Stimulated activated CD8-positive, alpha-beta memory T cell treated with anti-CD3 and anti-CD28 coated beads, Interleukin-15, amount 100 ng/mL, for 48 hours (primary cell): ENCODE results near the gene EVC2.
"Not testable (repeated sequence)": the region's sequence is repeated elsewhere in the genome, so short reads cannot be mapped to it uniquely, and the experiment has no call there.

Experiments used
- DNase-seq, 2 donors: peaks; one replicate each; pipeline ENCODE4 v3.0.0-alpha.2; 2020; ENCODE audit warnings: low read depth in 2 of 2

EVC2 gene

GRCh38 chr4:5746829-5747737 is 38.7 kb upstream of the EVC2 start:
- no peak for DNase-seq

DNA sequence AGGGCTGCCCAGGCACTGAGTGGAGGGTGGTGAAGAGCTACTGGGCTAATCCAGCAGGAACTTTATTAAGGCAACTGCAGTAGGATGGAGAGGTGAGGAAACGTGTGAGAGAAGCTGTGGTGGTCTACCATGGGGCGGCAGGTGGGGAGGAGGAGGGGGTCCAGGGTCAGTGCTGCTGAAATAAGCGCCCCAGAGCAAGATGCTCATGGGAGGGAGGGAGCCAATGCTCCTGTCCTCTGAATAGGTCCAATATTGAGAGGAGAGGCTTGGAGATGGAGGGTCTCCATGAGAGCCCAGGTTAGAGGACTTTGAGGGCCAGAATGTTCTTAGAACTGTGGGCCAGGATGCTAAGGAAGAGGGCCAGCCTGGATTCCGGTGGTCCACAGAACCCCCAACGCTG is 37.9 kb upstream of the EVC2 start:
- no peak for DNase-seq

DNA sequence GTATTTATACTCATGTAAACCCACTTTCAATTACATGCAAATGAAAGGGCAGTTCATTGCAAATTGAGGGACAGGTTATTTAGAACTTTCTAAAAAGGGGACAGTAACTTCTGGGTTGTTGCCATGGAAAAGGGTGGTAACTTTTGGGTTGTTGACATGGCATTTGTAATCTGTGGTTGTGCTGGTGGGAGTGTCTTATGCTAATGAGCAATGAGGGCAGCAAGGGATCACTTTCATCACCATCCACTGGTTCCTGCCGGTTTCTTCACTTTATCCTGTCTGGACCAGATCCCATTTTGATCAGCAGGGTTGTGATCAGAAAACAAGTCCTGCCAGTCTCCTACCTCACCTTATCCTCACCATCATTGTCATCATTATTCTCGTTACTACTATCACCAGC is 34.6 kb upstream of the EVC2 start:
- DNase-seq: no peak

- no peak for DNase-seq
Measured at GRCh38 chr4:5742388-5742787, 34.0 kb upstream of the EVC2 start.

DNA sequence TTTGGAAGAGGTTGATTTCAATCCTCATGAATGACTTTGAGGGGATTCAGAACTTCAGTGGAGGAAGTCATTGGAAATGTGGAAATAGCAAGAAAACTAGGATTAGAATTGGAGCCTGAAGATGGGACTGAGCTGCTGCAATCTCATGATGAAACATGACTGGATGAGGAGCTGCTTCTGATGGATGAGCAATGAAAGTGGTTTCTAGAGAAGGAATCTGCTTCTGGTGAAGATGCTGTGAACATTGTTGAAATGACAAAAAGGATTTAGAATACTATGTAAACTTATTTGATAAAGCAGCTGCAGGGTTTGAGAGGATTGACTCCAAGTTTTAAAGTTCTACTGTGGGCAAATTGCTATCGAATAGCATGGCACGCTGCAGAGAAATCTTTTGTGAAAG is 29.7 kb upstream of the EVC2 start:
- DNase-seq: no peak

GRCh38 chr4:5735463-5735862 is 27.1 kb upstream of the EVC2 start:
- DNase-seq: no peak

DNA sequence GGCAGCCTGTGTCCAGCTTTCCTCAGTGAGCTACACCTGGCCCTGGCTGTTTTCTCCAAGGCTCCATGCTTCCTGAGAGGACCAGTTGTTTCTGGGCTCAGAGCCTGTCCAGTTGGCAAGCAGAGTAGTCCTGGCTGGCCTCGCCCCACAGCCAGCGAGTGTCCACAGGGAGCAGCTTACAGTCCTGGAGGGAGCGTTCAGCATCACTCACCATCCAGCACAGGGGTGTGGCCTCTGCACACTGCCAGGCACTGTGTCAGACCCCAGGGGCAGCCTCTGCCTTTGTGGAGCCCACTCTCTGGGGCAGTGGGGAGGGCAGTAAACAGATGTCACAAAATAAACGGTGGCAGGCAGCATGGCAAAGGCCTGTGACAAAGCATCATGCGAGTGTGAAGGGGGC is 26.5 kb upstream of the EVC2 start:
- DNase-seq: no peak

DNA sequence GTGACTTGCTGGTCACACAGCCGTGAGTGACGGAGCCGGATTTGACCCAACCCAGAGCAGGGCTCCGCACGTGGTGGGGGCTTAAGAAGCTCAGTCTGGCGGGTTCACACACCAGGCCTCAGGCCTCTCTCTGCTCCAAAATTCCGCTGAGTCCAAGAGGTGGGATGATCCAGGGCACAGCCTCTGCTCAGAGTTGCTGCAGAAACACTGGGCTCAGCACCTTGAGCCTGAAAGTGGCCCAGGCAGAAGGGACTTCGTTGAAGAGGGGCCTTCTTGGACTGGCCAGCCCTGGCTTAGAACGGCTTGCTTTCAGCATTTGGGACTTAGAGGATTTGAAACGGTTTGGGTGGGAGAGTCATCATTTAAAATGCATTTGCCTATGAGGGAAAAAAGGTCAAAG is 23.8 kb upstream of the EVC2 start:
- DNase-seq: no peak

DNA sequence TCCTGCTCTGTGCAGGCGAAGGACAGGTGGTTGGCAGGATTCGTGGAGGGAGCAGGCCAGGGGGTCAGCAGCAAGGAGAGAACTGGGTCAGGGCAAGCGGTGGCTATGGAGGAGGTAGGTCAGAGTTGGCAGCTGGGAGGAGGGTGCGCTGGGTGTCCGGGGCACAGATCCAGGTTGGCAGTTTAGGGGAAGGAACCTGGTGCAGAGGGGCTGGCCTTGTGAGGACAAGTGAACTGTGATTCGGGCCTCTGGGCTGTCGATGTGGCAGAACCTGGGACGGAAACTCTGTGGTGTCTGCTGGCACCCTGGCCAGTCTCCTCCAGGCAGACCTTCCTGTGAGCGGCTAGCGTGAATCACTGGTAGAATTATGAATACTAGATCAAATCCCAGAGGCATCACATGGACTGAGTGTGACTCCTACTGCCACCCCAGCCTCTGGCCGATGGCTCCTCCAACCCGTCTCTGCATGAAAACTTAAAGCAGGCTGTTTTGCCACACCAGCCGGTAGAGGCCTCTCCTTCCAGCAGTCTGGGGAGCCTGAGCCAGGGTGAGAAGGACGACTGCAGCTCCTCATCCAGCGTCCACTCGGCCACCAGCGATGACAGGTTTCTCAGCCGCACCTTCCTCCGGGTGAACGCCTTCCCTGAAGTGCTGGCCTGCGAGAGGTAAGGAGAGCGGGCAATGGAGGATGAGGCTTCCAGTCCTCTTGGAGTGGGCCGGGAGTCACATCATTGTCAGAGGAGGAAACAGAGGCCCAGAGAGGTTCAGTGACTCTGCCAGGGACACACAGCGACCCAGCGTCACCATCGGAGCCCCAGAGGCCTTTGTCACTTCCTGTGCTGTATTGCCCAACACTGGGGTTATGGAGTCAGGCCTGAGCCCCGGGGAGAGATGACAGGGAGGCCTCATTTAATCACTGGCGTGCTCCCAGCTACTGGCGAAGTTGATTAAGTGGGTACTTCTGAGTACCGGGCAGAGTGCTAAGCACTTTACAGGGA is 22.9 kb upstream of the EVC2 start:
- no peak for DNase-seq

DNA sequence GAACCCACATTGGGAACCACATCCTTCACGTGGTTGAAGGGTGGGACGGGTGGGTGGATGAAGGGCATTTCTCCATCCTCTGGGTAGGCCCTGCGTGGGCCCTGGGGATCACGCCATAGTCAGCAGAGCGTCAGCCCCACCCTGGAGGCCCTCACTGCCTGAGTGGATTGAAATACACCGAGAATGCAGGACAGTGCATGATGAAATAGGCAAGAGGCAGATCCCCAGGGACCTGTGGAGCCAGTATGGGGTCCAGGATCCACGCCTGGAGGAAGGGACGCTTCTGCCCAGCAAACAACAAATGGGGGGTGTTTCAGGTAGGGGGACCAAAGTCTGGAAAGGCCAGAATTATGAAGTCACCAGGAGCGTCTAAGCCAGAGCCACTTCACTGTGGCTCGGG is 22.1 kb upstream of the EVC2 start:
- no peak for DNase-seq

DNA sequence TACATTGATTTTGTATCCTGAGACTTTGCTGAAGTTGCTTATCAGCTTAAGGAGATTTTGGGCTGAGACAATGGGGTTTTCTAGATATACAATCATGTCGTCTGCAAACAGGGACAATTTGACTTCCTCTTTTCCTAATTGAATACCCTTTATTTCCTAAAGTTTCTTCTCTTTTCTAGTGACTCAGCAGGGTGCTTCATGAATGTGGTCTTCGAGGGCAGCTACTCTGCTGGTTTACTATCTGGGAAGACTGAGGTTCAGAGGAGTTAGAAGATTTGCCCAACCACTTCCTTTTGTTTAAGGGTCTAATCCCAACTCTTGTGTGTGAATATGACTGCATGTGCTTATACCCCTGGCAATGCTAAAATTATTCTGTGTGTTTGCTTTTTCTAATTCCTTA is 20.1 kb upstream of the EVC2 start:
- DNase-seq: not testable (repeated sequence)

- DNase-seq: no peak
Measured at GRCh38 chr4:5724377-5724776, 16.0 kb upstream of the EVC2 start.

- no peak for DNase-seq
Measured at GRCh38 chr4:5722328-5722727, 14.0 kb upstream of the EVC2 start.

GRCh38 chr4:5721923-5722322 is 13.6 kb upstream of the EVC2 start:
- no peak for DNase-seq

GRCh38 chr4:5720980-5721379 is 12.6 kb upstream of the EVC2 start:
- DNase-seq: no peak

GRCh38 chr4:5720157-5720850 is 11.9 kb upstream of the EVC2 start:
- DNase-seq: no peak

GRCh38 chr4:5719350-5720055 is 11.1 kb upstream of the EVC2 start:
- no peak for DNase-seq

DNA sequence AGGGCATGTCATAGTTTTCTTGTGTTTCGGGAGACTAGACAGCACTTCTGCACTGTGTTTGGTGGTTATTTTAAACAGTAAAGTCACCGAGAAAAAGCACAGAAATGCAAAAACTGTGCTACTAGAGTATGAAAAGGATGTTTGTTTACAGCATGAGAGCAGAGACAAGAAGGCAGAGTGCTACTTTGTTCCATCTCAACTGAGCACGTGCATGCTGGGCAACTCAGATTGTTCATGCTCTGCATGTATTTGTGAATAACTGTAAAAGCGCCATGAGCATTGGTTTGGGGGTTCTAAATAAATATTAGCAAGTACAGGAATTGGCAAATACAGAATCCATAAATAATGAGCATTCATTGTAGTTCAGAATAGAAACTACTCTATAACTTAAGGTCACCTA is 10.1 kb upstream of the EVC2 start:
- no peak for DNase-seq

- no peak for DNase-seq
Measured at GRCh38 chr4:5717449-5718158, 9.2 kb upstream of the EVC2 start.

DNA sequence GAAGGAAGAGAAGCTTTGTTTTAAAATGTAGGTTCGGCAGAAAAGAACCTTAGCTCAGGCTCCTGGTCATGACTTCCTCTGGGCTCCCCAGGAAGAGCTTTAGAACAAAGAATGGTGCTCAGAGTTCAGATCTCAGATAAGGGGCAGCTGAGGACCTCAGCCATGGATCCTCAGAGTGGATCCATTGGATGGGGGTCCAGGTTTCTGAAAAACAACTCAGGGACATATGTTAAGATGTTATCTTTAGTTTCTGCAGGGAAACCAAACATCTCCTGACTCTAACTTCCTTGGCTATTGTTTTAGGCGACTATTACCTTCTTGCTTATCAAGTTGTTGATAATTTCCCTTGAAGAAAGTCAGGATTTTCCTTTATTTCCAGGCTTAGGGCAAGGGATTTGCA is 8.0 kb upstream of the EVC2 start:
- DNase-seq: no peak

- DNase-seq: no peak
Measured at GRCh38 chr4:5715357-5715756, 7.0 kb upstream of the EVC2 start.
